ENCODE measurements around the gene MBLAC1.

DNA sequence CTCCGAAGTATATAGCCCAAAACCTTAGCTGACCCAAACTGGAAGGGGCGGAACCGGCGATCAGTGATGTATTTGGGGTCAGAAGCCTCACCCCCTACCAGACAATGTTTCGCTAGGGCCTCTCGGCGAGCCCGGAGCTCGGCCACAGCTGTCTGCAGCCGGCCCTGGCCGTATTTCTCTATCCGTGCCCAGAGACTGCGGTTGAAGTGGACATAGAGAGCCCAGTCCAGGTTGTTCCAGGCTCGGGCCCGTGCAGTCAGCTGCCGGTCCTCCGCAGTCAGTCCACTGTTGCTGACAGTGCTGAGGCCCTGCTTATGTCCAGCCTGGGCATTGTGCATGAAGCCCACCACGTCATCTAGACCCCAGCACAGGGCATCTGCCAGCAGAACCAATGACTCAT is 33.3 kb downstream of the MBLAC1 start:
- no peak for TF ChIP-seq FOXM1 (IDR thresholded peaks at IDR 0.05; ENCODE audit: borderline replicate concordance)
- no peak for TF ChIP-seq CTBP1 (IDR thresholded peaks at IDR 0.05; ENCODE audit: borderline replicate concordance)
- no peak for TF ChIP-seq ARNT (IDR thresholded peaks at IDR 0.05)
- TF ChIP-seq FOXA1 (IDR thresholded peaks at IDR 0.05) = no peak
- no peak for TF ChIP-seq HDGF (IDR thresholded peaks at IDR 0.05; ENCODE audit: borderline replicate concordance)
- no peak for TF ChIP-seq FOXK2 (IDR thresholded peaks at IDR 0.05)
- TF ChIP-seq SP1 (IDR thresholded peaks at IDR 0.05) = no peak
- no peak for TF ChIP-seq TARDBP (IDR thresholded peaks at IDR 0.05)
- no peak for TF ChIP-seq ZNF384 (IDR thresholded peaks at IDR 0.05)

Data from HEK293T (cell line).